Fibroblast of peridontal ligament (primary cell): ENCODE measurements around the gene RDH13.
"Not testable (repeated sequence)": the region's sequence is repeated elsewhere in the genome, so short reads cannot be mapped to it uniquely, and the experiment has no call there.

ENCODE experiments used
- DNase-seq: peaks from one replicate; pipeline ENCODE4 v3.0.0-alpha.2; 2010; ENCODE audit errors: extremely low read depth

Gene RDH13

DNA sequence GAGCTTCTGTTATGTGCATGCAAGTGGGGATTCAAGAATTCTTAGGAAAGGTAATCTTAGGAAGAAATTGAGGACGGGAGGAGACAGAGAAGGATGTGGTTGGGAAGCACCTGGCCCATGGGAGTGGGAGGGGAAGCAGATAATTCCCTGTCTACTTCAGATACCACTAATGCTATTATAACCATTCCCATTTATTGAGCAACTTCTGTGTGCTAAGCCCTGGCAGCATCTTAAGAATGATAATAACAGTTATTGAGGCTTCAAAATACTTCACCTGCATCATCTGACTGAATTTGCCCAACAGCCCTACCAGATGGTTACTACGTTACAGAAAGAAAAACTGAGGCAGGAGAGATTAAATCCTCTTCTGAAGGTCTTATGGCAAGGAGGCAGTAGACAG is 14.2 kb upstream of the RDH13 start:
- DNase-seq: no peak

DNA sequence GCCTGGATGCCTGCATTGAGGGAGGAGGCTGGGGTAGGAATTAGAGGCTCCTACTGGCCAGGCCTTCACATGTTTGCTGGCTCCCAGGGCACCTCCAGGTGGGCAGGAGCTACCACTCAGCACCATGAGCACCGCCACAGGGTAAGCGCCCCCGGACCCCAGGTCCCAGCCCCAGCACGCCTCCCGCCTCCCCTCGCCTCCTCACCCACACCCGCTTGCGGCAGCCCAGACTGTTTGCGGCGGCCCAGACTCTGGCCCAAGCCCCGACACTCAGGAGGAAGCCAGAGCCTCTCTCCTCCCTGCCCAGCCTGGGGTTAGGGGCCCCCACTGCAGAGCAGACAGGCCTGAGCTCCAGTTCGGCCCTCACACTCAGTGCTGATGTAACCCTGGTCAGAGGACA is 13.4 kb upstream of the RDH13 start:
- DNase-seq: no peak

DNA sequence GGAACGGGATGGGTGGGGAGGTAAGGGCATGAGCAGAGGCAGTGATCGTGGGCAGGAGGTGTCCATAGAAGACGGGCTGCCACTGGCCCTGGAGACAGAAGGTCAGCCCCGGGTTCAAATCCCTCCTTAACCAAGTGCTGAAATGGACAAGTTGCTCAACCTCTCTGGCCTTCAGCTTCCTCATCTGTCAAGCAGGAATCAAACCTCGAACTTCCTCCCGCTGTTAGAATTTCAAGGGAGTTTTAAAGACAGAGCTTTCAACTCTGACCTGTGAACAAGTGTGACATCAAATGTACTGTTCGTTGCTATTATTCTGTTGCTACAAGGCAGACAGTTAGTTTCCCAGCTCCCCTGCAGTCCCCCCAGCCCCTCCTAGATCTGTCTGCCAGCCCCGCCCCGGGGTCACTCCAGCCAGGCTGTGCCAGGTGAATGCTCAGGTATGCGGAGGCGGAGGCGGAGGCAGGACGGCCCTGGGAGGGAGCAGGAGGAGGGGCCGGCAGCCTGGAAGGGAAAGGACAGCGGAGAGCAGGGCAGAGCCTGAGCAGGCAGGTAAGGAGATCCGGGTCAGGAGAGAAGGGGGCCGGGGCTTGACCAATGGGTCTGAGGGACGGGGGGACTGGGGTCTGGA is 12.5 kb upstream of the RDH13 start, which contains the start of gene EPS8L1:
Gene EPS8L1 (plus strand): TSS at position 499 of the 628 bp plus-strand sequence. CDS start 576 bp downstream, outside the sequence.
- no peak for DNase-seq

DNA sequence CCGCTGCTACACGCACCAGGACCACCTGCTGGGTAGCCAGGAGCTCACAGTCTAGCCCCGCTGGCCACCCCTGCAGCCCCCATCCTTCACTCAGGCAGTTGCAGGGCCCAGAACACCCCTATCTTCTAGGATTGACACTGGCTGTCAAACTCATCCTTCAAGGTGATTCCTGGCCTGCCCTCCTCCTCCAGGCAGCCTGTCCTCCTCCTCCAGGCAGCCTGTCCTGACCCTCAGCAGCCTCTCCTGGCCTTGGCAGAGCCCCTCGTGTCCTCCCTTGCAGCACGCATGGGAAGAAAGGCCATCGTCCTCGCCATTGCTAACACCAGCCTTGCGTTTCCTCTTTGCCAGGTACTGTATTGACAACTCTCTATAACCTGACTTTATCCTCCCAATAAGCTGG is 9.0 kb upstream of the RDH13 start:
- no peak for DNase-seq

DNA sequence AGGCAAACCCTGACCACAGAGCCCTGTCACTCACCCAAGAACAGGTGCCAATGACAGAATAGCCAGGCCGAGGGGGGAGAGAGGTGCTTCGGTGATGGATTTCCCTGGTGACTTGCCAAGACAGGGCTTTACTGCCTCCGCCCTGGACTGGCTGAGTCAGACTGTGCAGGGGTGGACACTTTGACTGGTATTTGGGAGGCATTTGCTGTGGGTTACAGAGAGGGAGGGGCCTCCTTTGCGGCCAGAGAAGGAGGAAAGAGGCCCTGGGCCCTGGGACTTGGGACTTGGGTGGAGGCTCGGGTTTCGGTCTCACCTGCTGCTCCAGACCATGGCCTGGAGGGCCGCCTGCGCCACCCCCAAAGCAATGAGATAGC is 8.2 kb upstream of the RDH13 start:
- DNase-seq: peak; percentile 30

DNA sequence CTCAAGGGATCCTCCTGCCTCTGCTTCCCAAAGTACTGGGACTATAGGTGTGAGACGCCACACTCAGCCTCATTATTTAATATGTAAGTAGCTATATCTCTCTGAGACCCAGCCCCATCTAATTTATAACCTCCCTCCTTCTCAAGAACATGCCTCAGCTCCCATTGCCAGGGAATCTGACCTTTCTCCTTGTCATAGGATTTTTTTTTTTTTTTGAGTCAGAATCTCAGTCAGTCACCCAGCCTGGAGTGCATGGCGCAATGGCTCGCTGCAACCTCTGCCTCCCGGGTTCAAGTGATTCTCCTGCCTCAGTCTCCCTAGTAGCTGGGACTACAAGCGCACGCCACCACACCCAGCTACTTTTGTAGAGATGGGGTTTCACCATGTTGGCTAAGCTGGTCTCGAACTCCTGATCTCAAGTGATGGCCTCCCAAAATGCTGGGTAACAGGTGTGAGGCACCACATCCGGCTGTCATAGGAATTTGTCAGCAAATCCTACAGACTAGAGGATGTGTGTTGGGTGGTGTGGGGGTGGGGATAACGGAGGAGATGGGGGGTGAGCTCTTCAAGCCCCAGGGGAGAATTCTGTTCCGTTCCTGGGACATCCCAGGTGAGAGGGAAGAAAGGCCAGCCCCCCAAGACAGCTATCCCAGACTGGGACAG is 7.6 kb upstream of the RDH13 start:
- DNase-seq: no peak

DNA sequence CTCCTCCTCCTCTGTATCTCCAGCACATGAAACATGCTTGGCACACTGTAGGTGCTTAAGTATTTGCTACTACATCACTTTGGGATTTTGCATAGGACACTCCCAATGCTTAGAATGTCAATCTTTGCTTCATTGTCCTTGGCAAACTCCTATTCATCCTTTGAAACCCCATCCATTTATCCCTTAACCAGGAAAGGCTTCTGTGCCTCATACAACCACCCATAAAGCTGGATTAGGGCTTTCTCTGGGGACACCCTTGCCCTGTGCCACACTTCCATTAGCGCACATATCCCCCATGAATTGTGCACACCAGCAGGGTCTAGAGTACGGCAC is 6.9 kb upstream of the RDH13 start:
- DNase-seq: no peak

DNA sequence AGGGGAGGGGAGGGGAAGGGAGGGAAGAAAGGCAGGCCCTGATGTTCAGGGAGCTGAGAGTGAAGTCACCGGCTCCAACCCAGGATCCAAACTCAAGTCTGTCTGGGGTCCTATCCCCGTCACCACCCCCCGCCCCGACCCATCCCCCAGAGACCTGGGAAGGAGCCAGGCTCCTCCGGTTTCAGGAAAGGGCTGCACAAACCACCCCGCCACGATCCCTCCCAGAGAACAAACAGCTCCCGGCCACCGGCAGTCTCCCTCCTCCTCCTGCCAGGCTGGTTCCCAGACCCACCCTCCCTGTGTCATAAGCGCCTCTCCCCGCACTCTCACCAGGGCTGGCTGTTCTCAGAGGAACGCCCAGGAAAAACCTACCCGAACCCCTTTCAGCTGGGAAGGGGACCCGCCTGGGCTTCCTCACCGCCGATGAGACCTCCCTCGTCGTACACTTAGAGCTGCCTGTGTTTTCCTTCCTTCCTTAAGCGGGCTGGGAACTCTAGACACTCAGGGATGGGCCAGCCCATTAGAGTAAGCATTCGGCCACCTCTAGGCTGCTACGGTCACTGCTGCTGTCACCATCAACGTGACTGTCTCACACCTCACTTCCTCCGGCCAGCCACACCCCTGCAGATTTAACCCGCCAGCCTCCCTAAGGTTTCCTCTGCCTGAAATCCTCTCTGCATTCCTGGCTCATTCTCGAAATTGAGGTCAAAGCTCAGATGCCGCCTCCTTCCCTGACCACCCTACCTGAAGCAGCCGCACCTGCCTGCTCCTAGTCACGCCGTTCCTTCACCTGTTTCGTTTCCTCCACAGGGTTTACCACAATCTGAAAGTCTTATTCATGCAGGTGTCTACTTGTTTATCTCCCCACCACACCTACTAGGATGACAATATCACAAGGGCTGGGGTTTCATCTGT is 6.3 kb upstream of the RDH13 start:
- DNase-seq: no peak

DNA sequence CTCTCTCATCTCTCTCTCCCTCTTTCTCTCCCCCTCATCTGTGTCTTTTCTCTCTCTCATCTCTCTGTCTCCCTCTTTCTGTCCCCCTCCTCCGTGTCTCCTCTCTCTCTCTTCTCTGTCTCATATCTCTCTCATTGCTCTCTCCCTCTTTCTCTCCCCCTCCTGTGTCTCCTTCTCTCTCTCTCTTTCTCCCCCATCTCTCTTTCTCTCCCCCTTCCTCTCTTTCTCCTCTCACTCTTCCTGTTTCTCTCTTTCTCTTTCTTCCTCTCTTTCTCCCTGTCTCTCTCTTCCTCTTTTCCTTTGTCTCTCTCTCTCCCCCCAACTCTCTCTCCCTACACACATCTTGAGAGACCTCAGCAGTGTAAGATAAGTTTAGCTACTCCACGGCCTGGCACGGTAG is 4.9 kb upstream of the RDH13 start:
- DNase-seq: no peak

DNA sequence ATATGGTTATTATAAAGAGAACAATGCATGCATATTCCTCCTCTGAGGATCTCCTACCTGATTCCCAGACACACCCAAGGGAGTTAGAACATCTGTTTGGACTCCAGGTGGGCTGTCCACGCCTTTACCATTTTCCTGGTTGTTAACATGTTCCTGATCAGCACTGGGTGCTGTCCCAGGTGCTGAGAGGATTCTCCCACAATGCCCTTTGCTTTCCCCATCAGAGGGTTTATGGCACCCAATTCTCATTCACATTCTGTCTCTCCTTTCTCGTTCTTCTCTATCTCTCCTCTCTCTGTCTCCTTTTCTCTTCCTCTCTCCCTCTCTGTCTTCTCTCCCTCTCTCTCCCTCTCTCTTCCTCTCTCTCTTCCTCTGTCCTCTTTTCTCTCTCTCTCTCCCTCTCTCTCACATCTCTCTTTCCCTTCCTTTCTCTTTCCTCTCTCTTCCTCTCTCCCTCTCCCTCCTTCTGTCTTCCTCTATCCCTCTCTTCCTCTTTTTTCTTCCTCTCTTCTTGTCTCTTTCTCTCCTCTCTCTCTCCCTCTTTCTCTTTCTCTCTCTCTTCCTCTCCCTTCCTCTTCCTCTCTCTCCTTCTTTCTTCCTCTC is 3.3 kb upstream of the RDH13 start:
- no peak for DNase-seq

DNA sequence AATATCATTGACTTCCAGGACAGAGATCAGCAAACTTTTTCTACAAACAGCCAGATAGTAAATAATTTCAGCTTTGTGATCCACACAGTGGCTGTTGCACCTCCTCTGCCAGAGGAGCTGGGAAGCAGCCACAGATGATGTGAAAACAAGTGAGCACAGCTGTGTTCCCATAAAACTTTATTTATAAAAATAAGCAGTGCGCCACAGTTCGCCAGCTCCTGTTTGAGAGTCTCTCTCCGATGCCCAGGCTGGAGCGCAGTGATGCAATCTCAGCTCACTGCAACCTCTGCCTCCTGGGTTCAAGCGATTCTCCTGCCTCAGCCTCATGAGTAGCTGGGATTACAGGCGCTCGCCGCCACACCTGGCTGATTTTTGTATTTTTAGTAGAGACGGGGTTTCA is 2.6 kb upstream of the RDH13 start:
- not testable (repeated sequence) for DNase-seq

DNA sequence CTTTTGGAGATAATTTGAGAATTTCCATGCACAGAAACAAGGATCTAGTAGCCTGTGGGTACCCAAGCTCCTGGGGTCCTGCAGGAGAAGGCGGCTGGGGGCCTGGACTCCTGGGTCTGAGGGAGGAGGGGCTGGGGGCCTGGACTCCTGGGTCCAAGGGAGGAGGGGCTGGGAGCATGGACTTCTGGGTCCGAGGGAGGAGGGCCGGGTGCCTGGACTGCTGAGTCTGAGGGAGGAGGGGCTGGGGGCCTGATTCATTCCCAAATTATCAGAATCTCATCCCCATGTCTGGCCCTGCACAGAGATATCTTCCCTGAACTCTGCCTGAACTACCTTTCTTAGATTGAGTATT is 520 bp upstream of the RDH13 start:
- no peak for DNase-seq

DNA sequence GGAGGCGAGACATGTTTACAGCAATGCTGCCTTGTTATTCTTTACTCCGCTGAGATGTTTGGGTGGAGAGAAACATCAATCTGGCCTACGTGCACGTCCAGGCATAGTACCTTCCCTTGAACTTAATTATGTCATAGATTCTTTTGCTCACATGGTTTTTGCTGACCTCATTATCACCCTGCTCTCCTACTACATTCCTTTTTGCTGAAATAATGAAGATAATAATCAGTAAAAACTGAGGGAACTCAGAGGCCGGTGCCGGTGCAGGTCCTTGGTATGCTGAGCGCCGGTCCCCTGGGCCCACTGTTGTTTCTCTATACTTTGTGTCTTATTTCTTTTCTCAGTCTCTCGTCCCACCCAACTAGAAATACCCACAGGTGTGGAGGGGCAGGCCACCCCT is 2.7 kb downstream of the RDH13 start:
- DNase-seq: not testable (repeated sequence)

DNA sequence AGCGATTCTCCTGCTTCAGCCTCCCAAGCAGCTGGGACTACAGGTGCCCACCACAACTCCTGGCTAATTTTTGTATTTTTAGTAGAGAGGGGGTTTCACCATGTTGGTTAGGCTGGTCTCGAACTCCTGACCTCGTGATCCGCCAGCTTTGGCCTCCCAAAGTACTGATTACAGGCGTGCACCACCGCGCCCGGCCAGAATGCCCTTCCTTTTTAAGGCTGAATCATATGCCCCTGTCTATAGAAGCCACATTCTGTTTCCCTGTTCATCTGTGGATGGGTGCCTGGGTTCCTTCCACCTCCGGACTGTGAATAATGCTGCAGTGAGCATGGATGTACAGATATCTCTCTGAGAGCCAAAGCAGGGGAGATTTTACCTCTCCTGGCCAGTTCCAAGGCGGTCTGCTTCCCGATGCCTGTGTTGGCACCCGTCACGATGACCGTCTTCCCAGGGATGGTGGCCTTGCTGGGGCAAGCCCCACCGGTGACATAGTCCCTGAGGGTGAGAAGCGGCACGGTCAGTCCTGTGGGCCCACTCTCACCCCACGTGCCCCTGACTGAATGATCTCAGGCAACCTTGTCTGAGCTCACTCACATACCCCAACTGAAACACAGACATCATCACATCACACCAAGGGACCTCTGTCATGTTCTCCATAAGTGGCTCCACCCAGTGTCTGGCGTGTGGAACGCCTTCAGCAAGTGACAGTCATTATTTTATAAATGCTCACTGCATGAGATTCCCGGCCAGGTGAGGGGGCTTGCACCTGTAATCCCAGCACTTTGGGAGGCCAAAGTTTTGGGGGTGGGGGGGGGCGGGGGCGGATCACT is 4.0 kb downstream of the RDH13 start:
- DNase-seq: no peak

DNA sequence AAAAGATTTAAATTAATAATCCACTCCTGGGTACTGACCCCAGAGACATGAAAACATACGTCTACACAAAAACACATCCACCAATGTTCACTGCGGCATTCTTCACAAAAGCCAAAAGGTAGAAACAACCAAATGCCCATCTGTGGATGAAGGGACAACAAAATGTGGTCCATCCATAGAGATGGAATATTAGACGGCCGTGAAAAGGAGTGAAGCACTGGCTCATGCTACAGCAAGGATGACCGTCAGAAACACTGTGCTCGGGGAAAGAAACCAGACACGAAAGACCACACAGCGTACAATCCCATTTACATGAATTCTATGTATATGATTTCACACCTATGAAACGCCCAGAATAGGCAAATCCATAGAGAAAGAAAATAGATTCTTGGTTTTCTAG is 6.1 kb downstream of the RDH13 start:
- DNase-seq: no peak

DNA sequence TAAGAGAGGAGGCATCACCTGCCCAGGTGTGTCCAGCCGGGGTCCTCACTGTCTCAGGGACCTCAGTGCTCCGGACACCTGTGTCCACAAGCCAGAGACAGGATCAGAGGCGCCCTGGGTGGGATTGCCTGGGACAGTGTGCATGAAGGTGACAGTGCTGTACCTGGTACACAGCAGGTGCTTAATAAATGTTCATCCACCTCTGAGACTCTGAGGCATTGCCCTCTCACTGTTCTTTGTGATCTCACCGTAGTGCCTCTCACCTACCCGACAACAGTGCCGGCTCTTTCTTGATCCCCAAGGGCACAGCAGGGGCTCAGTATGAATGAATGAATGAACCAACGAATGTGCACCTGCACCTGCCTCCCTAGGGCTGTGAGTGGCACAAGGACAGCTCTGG is 9.2 kb downstream of the RDH13 start:
- DNase-seq: no peak

DNA sequence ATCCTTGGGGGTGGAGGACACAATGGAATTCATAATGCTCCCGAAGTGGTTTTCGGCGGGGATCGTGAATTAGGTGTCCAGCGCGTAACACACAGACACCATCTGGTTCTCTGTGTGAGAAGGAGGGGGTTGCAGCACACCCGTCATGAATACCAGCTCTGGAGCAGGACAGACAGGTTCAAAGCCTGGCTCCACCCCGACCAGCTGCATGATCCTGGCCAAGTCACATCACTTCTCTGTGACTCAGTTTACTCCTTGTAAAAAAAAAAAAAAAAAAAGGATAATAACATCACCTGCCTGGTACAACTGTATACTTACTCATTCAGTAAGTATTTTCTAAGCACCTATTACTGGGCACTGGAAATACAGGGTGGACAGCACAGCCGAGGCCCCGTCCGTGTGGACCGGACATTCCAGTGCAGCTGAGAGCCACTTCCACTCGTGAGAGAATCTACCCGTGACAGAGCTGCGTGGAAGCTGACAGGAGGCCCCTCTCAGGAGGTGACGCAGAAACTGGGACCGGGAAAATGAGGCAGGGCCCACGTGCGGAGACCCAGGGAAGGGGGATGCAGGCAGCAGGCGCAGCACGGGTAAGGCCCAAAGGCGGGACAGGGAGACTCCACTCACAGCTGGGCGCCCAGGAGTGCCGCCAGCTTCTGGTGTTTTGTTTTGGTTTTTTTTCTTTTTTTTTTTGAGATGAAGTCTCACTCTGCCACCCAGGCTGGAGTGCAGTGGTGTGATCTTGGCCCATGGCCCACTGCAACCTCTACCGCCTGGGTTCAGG is 12.0 kb downstream of the RDH13 start:
- no peak for DNase-seq

DNA sequence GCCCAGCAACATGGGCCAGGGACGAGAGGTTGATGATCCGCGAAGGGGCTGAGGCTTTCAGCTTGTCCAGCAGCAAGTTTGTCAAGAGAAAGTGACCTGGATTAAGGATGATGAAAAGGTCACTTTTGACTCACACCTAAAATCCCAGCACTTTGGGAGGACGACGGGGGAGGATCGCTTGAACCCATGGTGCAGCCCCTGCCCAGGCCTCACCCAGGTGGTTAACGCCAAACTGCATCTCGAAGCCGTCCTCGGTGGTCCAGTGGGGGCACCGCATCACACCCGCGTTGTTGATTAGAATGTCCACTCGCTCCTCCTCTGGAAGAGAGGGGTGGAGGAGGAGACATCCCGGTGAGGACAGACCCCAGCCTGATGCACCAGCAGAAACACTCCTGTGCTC is 14.5 kb downstream of the RDH13 start:
- no peak for DNase-seq

DNA sequence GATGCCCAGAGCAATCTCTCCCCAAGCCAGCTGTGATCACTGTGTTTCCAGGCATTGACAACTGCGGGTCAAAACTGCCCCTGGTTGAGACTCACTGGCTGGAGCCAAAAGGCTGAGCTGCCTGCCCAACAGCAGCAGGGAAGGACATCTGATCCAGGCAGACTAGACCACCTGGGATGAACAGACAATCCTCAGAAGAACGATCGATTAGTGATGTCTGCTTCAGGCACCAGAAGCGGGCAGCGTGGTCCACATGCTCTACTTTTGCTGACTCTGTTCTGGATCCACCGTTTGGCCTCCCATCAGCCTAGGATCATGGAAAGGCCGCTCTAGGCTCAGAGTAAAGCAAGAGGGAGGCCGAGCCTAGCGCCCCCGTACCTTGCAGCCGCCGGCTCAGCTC is 15.0 kb downstream of the RDH13 start:
- DNase-seq: no peak

DNA sequence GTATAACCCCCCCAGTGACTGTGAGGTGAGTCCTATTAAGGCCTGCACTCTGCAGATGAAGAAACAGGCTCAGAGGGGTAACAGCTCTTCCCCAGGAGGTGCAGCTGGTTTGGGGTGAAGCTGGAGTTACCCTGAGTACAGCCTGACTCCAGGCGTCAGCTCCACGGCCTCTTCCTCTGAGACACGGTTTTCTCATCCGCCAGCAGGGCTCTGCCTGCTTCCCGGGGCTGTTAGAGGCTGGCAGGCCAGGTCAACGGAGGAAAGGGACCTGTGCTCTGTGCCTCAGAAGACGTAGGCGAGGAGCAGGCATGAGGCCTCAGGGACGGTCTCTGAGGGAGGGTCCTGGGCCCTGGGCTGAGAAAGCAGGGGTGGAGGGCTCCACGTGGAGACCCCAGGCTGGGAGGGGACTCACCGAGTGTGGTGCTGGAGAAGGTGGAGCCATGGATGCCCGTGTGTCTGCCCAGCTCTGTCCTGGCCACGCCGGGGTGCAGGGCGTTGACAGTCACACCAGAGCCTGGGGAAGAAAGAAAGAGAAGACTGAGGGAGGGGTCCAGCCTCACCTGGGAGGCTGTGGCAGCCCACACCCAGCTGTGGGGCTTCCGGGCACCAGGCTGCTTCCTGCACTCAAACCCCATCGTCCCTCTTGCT is 15.8 kb downstream of the RDH13 start:
- DNase-seq: no peak
